Measurements from ENCODE around the gene QTRT2.

QTRT2 gene

GRCh38 chr3:114122027-114122709 lies 65.6 kb downstream of the QTRT2 start:
- DNase-seq (ENCODE audit: low read depth, low spot score) = peak; percentile 74

- no peak for DNase-seq (ENCODE audit: low read depth, low spot score)
These were observed 69.9 kb downstream of the QTRT2 start for GRCh38 chr3:114126461-114126860.

GRCh38 chr3:114127517-114127916 lies 71.0 kb downstream of the QTRT2 start:
- DNase-seq (ENCODE audit: low read depth, low spot score) = no peak

- no peak for DNase-seq (ENCODE audit: low read depth, low spot score)
These were observed 71.7 kb downstream of the QTRT2 start for GRCh38 chr3:114128231-114128630.

- peak; percentile 32 for DNase-seq (ENCODE audit: low read depth, low spot score)
These were observed 72.3 kb downstream of the QTRT2 start for GRCh38 chr3:114128826-114129225.

GRCh38 chr3:114132500-114132899 lies 76.0 kb downstream of the QTRT2 start:
- no peak for DNase-seq (ENCODE audit: low read depth, low spot score)

GRCh38 chr3:114133947-114134346 lies 77.4 kb downstream of the QTRT2 start:
- no peak for DNase-seq (ENCODE audit: low read depth, low spot score)
